ENCODE data around the gene GET4. TPM values are rescaled to one million over a fixed set of nuclear protein-coding genes. Genes with fewer than 3 reads are reported as not detected.

Gene GET4
- total RNA-seq, 4 donors from 2014 or later, result 29.8 to 50.2 (median 38.3) TPM

DNA sequence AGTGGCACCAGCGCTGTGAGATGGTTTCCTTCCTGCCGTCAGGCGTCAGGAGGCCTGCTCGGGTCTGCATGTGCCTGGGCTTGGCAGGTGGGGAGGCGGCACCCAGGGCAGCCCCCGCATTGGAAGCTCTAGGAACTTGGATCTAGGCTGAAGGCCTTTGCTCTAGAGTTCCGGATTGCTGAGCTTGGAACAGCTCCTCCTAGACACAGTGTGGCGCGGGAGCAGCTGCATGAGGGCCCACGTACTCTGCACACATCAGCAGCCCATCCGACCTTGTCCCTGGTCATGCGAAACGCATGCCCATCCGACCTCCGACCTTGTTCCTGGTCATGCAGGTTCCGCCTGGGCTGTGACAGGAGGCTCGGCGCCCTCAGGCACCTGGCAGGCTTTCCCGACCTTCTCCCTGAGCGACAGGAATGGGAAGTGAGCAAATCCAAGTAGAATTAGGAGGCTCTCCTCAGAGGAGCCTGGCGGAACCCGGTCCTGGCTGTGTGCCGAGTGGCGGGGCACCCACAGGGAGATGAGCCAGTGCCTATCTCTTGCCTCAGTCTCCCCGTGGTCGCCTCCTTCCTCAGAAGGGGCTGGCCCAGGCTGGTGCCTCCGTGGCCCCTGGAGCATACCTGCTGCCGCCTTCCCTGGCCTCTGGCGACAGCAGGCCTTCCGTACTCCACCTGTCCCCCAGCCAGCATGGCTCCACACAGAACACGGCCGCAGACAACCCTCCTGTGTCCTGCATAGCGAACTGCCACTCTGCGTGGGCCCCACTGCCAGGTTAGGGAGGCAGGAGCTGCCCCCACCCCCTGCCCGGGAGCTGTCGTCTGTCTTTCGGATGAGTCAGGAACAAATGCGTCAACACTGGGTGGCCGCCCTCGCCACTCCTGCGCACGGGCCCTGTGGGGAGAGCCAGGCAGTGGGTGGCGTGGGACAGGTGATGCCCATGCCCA lies 12.0 kb downstream of the GET4 start:
- peaks cover 17 to 68% (median 21%) of the 10 kb centered on the region in 3 donors for H3K36me3 ChIP-seq

DNA sequence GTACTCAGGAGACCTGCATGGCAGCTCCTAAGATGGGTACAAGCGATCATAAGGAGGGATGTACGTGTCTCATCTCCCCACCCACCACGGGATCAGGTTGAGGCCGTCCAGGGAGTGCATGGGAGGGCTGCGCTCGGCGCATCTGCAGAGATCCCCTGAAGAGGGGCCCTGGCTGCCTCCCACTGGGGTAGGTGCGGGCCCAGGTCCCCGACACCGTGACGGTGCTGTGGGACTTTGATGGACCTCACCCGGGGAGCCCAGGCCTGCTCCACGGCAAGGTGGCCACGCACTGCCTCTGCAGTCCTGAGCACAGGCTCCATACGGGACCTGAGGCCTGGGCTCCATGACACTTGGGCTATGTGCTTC lies 12.7 kb downstream of the GET4 start:
- WGBS, 2 donors, result 88 to 95% methylated on average over 4 to 15 of the region's 15 CpGs
- Histone ChIP-seq H3K36me3 (peaks cover 19 to 75% (median 21%) of the 10 kb centered on the region in 3 donors), H3K27me3 (no peaks in the 10 kb centered on the region), H3K4me3 (no peak overlapping the region), H3K27ac (no peak overlapping the region), H3K4me1 (peaks cover 0 to 17% (median 2%) of the 10 kb centered on the region in 4 donors), H3K9me3 (no peaks in the 10 kb centered on the region)
- no peak for TF ChIP-seq EP300 (IDR thresholded peaks at IDR 0.05)
- TF ChIP-seq POLR2A (IDR thresholded peaks at IDR 0.05), result no peak
- no peak for DNase-seq (ENCODE audit: low spot score in 2 of 2)

More for the DNA sequence above, 12.0 kb downstream of the GET4 start:
- no peak for DNase-seq (ENCODE audit: low spot score in 2 of 2)
- H3K4me1 ChIP-seq, result peaks cover 0 to 24% (median 2%) of the 10 kb centered on the region in 4 donors
- TF ChIP-seq POLR2A (IDR thresholded peaks at IDR 0.05) (no peak), EP300 (IDR thresholded peaks at IDR 0.05) (no peak)
- TF ChIP-seq, protein P1, sequence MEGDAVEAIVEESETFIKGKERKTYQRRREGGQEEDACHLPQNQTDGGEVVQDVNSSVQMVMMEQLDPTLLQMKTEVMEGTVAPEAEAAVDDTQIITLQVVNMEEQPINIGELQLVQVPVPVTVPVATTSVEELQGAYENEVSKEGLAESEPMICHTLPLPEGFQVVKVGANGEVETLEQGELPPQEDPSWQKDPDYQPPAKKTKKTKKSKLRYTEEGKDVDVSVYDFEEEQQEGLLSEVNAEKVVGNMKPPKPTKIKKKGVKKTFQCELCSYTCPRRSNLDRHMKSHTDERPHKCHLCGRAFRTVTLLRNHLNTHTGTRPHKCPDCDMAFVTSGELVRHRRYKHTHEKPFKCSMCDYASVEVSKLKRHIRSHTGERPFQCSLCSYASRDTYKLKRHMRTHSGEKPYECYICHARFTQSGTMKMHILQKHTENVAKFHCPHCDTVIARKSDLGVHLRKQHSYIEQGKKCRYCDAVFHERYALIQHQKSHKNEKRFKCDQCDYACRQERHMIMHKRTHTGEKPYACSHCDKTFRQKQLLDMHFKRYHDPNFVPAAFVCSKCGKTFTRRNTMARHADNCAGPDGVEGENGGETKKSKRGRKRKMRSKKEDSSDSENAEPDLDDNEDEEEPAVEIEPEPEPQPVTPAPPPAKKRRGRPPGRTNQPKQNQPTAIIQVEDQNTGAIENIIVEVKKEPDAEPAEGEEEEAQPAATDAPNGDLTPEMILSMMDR (IDR thresholded peaks at IDR 0.05), result no peak
- no peak overlapping the region for H3K27ac ChIP-seq
- no peaks in the 10 kb centered on the region for H3K27me3 ChIP-seq
- H3K9me3 ChIP-seq, result no peaks in the 10 kb centered on the region
- WGBS, 2 donors, result 90 to 94% methylated on average over 23 to 33 of the region's 43 CpGs
- H3K4me3 ChIP-seq, result no peak overlapping the region

DNA sequence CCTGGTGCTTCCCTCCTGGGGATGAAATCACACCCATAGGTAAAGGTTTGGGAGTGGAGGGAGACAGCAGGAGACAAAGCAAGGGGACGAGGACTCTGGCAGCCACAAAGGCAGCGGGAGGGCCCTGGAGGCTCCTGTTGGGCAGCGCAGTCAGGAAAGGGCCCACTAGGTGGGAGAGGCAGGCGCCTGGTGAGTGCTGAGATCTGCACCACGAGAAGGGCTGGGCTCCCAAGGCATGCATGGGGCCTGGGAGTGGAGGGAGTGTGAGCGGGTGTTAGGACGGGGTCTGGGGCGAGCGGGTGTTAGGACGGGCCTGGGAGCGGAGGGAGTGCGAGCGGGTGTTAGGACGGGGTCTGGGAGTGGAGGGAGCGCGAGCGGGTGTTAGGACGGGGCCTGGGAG lies 13.0 kb downstream of the GET4 start:
- TF ChIP-seq POLR2A (IDR thresholded peaks at IDR 0.05) (no peak), EP300 (IDR thresholded peaks at IDR 0.05) (no peak)
- TF ChIP-seq, protein P1 (IDR thresholded peaks at IDR 0.05), result no peak
- WGBS, 2 donors, result 90 to 91% methylated on average over 16 to 18 of the region's 18 CpGs
- Histone ChIP-seq H3K4me3 (no peak overlapping the region), H3K27ac (no peak overlapping the region), H3K4me1 (peaks cover 0 to 14% (median 2%) of the 10 kb centered on the region in 4 donors), H3K36me3 (peaks cover 19 to 79% (median 24%) of the 10 kb centered on the region in 3 donors), H3K9me3 (no peaks in the 10 kb centered on the region), H3K27me3 (no peaks in the 10 kb centered on the region)
- DNase-seq (ENCODE audit: low spot score in 2 of 2), result no peak

DNA sequence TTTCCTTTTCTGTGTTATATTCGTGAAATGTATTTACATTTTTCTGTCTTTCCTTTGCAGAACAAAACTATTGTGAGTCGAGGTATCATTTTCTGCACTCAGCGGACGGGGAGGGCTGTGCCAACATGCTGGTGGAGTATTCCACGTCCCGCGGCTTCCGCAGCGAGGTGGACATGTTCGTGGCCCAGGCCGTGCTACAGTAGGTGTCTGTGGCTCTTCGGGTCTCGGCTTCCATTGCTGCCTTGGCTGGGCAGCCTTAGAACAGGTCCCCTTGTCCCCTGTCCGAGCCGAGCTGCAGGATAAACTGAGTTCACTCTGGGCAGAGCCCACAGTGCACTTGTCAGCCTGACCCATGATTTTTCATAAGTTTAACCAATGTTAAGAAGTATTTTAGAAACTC lies 14.5 kb downstream of the GET4 start:
- H3K9me3 ChIP-seq, result no peaks in the 10 kb centered on the region
- H3K4me3 ChIP-seq, result no peak overlapping the region
- no peaks in the 10 kb centered on the region for H3K27me3 ChIP-seq
- 86 to 95% methylated on average over 15 of the region's 15 CpGs for WGBS, 2 donors
- peaks cover 19 to 92% (median 35%) of the 10 kb centered on the region in 3 donors for H3K36me3 ChIP-seq
- no peak overlapping the region for H3K27ac ChIP-seq
- peaks cover 0 to 2% (median 1%) of the 10 kb centered on the region in 4 donors for H3K4me1 ChIP-seq
- no peak for DNase-seq (ENCODE audit: low spot score in 2 of 2)
- TF ChIP-seq EP300 (IDR thresholded peaks at IDR 0.05) (no peak), POLR2A (IDR thresholded peaks at IDR 0.05) (no peak)
- TF ChIP-seq, protein P1 (IDR thresholded peaks at IDR 0.05), result no peak

DNA sequence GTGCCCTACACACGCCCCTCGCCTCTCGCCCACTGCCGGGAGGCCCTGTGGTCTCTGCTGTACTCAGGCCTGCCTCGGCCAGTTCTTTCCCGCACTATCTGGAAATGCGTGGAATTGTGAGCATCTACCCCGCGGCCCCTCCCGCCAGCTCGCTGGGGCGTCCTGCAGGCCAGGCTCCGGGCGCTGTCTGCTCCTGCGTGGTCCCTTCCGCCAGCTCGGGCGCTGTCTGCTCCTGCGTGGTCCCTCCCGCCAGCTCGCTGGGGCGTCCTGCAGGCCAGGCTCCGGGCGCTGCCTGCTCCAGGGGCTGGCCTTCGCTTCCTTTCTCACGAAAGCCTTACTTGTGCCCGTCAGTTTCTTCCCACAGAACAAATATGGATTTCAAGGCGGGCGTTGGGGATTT lies 14.9 kb downstream of the GET4 start:
- Histone ChIP-seq H3K4me3 (no peak overlapping the region), H3K36me3 (peaks cover 19 to 92% (median 40%) of the 10 kb centered on the region in 3 donors)

More for the DNA sequence above, 14.9 kb downstream of the GET4 start:
- WGBS, 2 donors, result 88 to 95% methylated on average over 29 of the region's 29 CpGs
- no peaks in the 10 kb centered on the region for H3K27me3 ChIP-seq
- H3K4me1 ChIP-seq, result no peaks in the 10 kb centered on the region
- DNase-seq (ENCODE audit: low spot score in 2 of 2), result no peak
- H3K27ac ChIP-seq, result no peak overlapping the region
- H3K9me3 ChIP-seq, result no peaks in the 10 kb centered on the region
- TF ChIP-seq, protein P1 (IDR thresholded peaks at IDR 0.05), result no peak
- TF ChIP-seq EP300 (IDR thresholded peaks at IDR 0.05) (no peak), POLR2A (IDR thresholded peaks at IDR 0.05) (no peak)
